Measurements from ENCODE around the gene FBXL5. TPM values are rescaled to one million over a fixed set of nuclear protein-coding genes. Genes with fewer than 3 reads are reported as not detected.

Gene FBXL5
- total RNA-seq, 1 donor from 2014 or later = 156 TPM

DNA sequence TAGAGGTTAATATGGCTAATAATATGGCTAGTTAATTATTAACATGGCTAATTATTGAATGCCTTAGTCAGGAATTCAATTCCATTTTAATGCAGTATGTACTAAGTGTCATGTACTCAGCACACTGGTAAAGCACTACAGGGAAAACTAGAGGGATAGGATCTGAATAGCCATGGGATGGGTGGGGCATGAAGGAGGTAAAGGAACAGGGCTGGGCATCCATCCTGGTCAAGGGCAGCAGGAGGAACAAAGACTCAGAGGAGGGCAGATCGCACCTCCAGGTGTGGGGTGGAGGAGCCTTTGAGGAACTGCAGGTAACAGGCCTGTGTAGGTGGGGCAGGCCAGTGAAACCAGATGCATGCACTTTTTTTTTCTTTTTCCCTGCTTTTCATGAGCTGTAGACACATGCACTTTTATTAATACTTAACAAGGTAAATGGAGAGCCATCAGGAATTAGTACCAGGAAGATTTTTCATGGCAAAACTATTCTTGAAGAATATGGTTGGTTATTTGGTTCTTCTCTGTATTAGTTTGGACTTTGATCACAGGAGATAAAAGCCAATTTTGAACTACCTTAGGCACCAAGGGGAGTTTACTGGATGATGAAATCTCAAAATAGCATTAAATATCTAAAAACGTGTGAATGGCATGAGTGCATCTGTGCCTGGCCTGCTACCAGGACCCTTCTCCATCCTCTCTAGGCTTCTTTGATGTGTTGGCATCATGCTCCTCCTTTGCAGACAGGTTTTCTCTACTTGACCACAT, 97.2 kb downstream of the FBXL5 start:
- DNase-seq = no peak

- no peak for DNase-seq
Observed at GRCh38 chr4:15556511-15557092, 98.6 kb downstream of the FBXL5 start.

Other genes starting within 250 kb of the FBXL5 start
- not detected in 2 replicates for gene C1QTNF7, start 227.3 kb downstream of the FBXL5 start, total RNA-seq
- gene CC2D2A, start 185.5 kb downstream of the FBXL5 start, total RNA-seq = 7.8 and 9.3 TPM in 2 replicates
- 33.0 and 44.6 TPM in 2 replicates for gene FAM200B, start 26.5 kb upstream of the FBXL5 start, total RNA-seq
- gene BST1, start 47.7 kb upstream of the FBXL5 start, total RNA-seq = 41.0 and 49.0 TPM in 2 replicates
- gene CD38, start 123.0 kb upstream of the FBXL5 start, total RNA-seq = 9.4 and 22.0 TPM in 2 replicates

All from dermis blood vessel endothelial cell (primary cell).